Progenitor cell of endocrine pancreas (in vitro differentiated cells): ENCODE data around the gene GOSR1. TPM values are rescaled to one million over a fixed set of nuclear protein-coding genes. Genes with fewer than 3 reads are reported as not detected.
A peak's percentile ranks its signal among the peaks of the same experiment; 100 is the strongest.
"Not testable (repeated sequence)": the region's sequence is repeated elsewhere in the genome, so short reads cannot be mapped to it uniquely, and the experiment has no call there.

Source experiments
- DNase-seq: peaks from one replicate; pipeline ENCODE4 v3.0.0; 2021; ENCODE audit warnings: low spot score; ENCODE audit not compliant: unreplicated experiment
- H3K27ac Mint-ChIP-seq: 2 replicates; pipeline ENCODE4 v1.8.0; 2021; ENCODE audit warnings: mild to moderate bottlenecking, moderate library complexity, mixed read lengths
- H3K27me3 Mint-ChIP-seq: 2 replicates; pipeline ENCODE4 v1.8.0; 2021; ENCODE audit warnings: mixed read lengths
- H3K36me3 Mint-ChIP-seq: 2 replicates; pipeline ENCODE4 v1.8.0; 2022; ENCODE audit warnings: mixed read lengths; ENCODE audit not compliant: insufficient read depth
- H3K4me1 Mint-ChIP-seq: 2 replicates; pipeline ENCODE4 v1.8.0; 2021; ENCODE audit warnings: low read depth, mixed read lengths
- H3K4me3 Mint-ChIP-seq: 2 replicates; pipeline ENCODE4 v1.8.0; 2021; ENCODE audit warnings: low read depth, mild to moderate bottlenecking, moderate library complexity, mixed read lengths
- H3K9me3 Mint-ChIP-seq: 2 replicates; pipeline ENCODE4 v1.8.0; 2021; ENCODE audit warnings: low read depth, mixed read lengths
- CTCF ChIP-seq: fragments of 200-600 bp; sonication (generic); IDR thresholded peaks from one replicate; pipeline ENCODE4 v1.5.0; 2021; ENCODE audit warnings: antibody characterized with exemption, mild to moderate bottlenecking; ENCODE audit not compliant: unreplicated experiment
- total RNA-seq: library from RNA; stranded (reverse); gene quantifications from 2 replicates; pipeline ENCODE4 v1.2.1, GENCODE V29; 2021

GOSR1 gene
- total RNA-seq, 1 donor from 2014 or later = 64.9 TPM

DNA sequence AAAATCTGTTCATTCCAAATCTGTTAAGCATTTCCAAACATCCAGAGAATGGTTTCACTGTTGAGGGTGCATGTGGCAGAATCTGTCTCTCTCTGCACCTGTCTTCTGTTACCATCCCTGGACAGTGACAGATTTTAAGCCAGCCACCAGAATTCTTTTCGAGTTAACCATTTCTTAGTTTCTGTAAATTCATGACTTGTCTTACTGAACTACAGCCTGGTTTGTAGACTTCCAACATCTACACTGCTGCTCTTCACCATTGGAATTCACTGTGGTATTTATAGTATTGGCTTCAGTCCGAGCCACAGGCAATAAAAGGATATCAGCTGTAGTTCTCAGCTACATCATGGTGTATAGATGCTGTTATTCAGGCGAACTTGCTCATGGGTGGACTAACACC lies 47.6 kb downstream of the GOSR1 start:
- H3K36me3 Mint-ChIP-seq = peaks cover 37% of the 10 kb centered on the region
- no peaks in the 10 kb centered on the region for H3K4me1 Mint-ChIP-seq
- TF ChIP-seq CTCF = no peak
- no peak overlapping the region for H3K4me3 Mint-ChIP-seq
- no peak for DNase-seq
- peak overlapping the region; percentile 73 for H3K27ac Mint-ChIP-seq
- no peaks in the 10 kb centered on the region for H3K27me3 Mint-ChIP-seq
- H3K9me3 Mint-ChIP-seq = peaks cover 5% of the 10 kb centered on the region

DNA sequence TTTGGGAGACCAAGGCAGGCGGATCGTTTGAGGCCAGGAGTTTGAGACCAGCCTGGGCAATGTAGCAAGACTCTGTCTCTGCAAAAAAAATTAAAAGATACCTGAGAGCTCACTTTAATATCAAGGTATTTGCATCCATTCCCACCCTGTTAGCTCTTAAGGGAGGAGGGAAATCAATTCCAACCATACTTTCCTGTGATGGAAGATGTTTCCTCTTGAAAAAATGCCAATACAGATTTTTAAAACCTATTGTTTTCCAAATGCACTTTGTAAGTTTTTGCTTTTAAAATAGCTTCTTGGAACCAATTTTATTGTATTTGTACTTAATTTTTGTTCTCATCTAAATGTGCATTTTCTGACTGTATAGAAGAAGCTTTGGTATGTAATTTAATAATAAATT lies 49.2 kb downstream of the GOSR1 start:
- TF ChIP-seq CTCF = no peak
- Mint-ChIP-seq H3K4me1 (no peaks in the 10 kb centered on the region), H3K27me3 (no peaks in the 10 kb centered on the region), H3K9me3 (peaks cover 5% of the 10 kb centered on the region), H3K36me3 (peaks cover 26% of the 10 kb centered on the region), H3K27ac (no peak overlapping the region), H3K4me3 (no peak overlapping the region)
- DNase-seq = no peak

DNA sequence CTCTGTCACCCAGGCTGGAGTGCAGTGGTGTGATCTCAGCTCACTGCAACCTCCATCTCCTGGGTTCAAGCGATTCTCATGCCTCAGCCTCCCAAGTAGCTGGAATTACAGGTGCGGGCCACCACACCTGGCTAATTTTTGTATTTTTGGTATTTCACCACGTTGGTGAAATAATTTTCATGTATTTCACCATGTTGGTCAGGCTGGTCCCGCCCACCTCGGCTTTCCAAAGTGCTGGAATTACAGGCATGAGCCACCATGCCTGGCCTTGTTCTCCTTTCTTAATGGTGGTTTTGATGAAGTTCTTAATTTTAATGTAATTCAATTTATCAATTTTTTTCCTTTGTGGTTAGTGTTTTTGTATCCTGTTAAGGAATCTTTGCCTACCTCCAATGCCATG lies 51.5 kb downstream of the GOSR1 start:
- H3K4me1 Mint-ChIP-seq, H3K27ac Mint-ChIP-seq, H3K9me3 Mint-ChIP-seq, DNase-seq, H3K36me3 Mint-ChIP-seq, H3K27me3 Mint-ChIP-seq, H3K4me3 Mint-ChIP-seq: not testable (repeated sequence)

DNA sequence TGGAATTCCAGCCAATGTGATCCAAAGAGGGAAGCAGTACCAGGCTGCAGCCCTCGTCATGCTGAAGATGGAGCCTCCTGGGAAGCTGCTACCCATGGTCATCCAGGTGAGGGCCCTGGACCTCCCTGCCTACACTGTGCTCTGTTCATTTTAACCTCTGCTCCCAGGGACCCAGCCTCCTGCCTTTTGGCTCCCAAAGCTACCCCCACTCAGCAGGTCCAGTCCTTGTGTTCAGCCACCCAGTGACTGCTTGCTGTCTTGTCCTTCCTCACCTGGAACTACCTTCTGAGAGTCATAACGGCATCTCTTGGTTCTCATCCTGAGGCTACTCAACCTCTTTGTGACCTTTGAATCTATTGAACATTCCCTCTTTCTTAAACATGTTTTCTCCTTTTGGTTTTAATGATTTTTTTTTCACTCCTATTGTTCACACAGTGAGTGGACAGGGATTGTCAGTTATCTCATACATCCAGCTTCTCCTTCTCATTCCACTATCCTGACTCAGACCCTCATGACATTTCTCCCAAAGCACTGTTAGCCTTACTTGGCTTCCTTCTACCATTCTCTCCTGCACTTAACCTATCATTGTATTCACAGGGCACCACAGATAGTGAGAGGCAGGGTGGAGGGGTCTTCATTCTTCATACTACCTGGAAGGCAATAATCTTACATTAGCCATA lies 53.3 kb downstream of the GOSR1 start:
- DNase-seq = no peak
- no peaks in the 10 kb centered on the region for H3K9me3 Mint-ChIP-seq
- H3K27me3 Mint-ChIP-seq = no peaks in the 10 kb centered on the region
- H3K4me3 Mint-ChIP-seq = no peak overlapping the region
- TF ChIP-seq CTCF = no peak
- H3K27ac Mint-ChIP-seq = no peak overlapping the region
- H3K4me1 Mint-ChIP-seq = no peaks in the 10 kb centered on the region
- H3K36me3 Mint-ChIP-seq = no peaks in the 10 kb centered on the region

GRCh38 chr17:30532871-30533270 lies 55.7 kb downstream of the GOSR1 start:
- DNase-seq = no peak
- Mint-ChIP-seq H3K9me3 (peaks cover 3% of the 10 kb centered on the region), H3K36me3 (no peaks in the 10 kb centered on the region), H3K4me1 (no peaks in the 10 kb centered on the region), H3K27me3 (no peaks in the 10 kb centered on the region), H3K27ac (no peak overlapping the region), H3K4me3 (no peak overlapping the region)
- TF ChIP-seq CTCF = no peak

DNA sequence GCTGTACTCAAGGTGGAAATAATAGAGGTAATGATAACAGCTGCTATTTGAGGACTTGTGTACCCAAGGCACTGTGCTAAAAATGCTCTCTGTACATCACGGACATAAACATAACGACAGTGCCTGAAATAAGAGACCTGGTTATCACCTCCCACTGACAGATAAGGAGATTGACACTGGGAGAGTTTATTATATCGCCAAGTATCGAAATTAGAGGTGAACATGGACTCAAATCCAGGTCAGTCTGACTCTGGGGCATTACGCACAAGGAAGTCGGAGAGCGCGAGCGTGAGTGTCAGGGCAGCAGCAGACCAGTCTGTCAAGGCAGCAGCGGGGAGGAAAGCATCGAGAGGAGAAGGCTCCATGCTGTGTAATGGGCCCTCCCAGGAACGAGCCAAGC lies 57.1 kb downstream of the GOSR1 start:
- TF ChIP-seq CTCF = no peak
- no peak overlapping the region for H3K27ac Mint-ChIP-seq
- no peak for DNase-seq
- H3K4me3 Mint-ChIP-seq = no peak overlapping the region
- no peaks in the 10 kb centered on the region for H3K36me3 Mint-ChIP-seq
- H3K4me1 Mint-ChIP-seq = no peaks in the 10 kb centered on the region
- H3K27me3 Mint-ChIP-seq = no peaks in the 10 kb centered on the region
- H3K9me3 Mint-ChIP-seq = peaks cover 3% of the 10 kb centered on the region
